HG03354 (cell line): Measurements from ENCODE around the gene HS6ST3.
"Not testable (repeated sequence)": the region's sequence is repeated elsewhere in the genome, so short reads cannot be mapped to it uniquely, and the experiment has no call there.

ENCODE experiments used
- ATAC-seq: cut with Tn5 transposase; IDR thresholded peaks from one replicate; pipeline ENCODE4 v1.9.1; 2021; ENCODE audit warnings: mild to moderate bottlenecking; ENCODE audit not compliant: unreplicated experiment, poor library complexity, severe bottlenecking

HS6ST3 gene

DNA sequence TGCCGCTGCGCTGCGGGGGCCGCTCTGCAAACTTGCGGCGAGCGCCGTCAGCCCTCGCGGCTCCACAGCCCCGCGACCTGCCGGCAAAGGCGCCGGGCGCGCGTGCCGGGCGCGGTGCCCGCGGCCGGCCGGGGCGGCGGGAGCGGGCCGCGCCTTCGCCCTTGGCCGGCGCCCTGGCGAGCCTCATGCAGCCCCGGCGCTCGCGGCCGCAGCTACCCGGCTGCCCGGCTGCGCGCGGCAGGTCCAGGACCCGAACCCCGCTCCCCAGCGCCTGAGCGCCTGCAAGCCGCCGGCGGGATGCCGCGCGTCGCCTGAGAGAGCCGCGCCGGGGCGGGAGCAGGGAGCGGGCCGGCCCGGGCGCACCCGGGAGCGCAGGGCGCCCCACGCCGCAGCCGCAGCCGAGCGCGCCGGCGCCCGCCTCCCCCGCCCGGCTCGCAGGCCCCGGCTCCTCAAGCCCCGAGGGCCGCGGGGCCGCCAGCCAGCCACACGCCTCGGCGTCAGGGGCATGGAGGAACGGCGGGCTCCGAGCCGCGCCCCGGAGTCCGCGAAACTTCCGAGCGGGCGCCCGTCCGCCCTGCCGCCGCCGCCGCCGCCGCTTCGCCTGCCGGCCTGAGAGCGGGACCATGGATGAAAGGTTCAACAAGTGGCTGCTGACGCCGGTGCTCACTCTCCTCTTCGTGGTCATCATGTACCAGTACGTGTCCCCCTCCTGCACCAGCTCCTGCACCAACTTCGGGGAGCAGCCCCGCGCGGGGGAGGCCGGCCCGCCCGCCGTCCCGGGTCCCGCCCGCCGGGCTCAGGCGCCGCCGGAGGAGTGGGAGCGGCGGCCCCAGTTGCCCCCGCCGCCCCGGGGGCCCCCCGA is 564 bp downstream of the HS6ST3 start:
- peak; percentile 49 for ATAC-seq

DNA sequence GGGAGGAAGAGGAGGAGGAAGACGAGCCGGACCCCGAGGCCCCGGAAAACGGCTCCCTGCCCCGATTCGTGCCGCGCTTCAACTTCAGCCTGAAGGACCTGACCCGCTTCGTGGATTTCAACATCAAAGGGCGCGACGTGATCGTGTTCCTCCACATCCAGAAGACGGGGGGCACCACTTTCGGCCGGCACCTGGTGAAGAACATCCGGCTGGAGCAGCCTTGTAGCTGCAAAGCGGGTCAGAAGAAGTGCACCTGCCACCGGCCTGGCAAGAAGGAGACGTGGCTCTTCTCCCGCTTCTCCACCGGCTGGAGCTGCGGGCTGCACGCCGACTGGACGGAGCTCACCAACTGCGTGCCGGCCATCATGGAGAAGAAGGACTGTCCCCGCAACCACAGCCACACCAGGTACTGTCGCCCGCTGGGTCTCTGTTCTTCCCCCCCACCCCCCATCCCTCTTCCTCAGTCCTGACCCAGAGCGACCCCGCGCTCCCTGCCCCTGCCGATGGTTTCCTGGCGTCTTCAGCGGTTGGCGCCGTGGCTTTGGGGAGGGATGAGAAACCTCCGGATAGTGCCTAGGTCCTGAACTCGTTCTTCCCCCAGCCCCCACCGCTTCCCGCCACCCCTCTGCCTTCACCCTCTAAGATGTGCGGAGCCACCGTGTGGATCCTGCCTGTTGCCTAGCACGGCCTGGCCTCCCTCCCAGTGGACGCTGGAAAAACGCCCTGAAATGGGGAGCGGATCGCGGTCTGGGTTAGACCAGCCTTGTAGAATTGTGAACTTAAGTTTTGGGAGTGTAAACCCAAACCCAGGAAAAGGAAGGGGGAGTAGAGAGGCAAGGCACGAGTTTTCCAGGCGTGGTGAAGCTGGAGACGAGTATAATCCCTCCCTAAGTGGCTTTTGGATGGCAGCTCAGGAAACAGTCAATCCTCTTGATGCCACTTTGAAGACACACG is 1.5 kb downstream of the HS6ST3 start:
- peak; percentile 12 for ATAC-seq

DNA sequence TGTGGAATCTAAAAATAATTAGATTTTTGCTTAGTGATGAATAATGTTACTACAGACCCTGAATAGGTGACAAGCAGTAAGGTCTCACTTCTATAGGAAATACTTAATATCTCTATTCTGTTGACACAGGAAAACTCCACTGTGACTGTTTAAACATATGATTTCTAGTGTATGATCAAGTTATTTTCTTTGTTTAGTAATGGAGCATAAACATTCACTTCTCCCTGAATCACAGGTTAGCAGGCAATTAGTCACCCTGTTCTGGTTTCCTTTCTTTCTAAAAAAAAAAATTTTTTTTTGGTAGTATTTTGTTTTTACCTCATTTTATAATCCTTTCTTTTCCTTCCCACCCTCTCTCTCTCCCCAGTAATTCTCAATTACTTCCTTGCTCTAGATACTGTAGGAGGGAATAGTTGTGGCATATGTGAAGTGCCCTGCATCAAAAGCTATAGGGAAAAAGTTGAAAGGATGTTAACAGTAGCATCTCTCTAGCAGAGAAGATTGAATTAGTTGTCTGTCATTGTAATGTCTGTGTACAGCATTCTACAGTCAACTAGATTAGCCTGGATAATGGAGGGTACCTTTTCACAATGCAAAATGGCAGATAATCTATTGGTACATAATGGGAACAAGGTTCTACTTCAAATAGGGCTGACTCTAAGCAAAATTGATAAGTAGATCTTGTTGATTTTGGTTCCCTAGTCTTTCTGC is 3.5 kb downstream of the HS6ST3 start:
- ATAC-seq: no peak

DNA sequence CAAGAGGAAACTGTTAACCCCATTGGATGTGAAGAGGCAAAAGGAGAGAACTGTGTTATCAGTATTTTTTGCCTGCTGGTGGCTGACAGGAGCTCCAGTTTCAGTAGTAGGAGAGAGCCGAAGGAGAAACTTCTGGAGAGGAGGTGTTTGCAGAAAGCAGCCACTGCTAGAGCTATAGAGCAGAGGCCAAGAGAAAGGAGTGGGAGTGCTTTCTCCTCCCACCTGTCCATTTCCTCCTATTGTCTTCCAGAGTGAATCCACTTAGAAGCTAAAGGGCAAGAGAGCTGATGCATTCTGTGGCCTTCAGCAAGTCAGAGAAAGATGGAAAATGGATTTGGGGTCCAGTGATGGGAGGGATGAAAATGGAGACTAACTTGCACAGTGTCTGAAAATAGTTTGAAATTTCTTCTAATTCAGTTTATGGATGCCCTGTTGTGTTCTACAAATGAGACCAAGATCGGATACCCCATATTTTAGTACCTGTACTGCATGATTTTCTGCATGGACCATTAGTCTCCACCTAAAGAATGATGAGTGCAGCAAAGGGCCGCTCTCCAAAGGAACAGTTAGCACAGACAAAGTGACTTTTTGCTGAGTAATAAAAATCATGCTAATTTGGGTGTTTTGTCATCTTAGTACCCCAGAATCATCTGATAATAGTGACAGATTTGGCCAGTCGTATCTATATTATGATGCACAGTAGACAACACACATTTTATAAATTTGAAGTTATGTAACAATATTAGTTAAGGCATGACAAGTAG is 10.7 kb downstream of the HS6ST3 start:
- no peak for ATAC-seq

DNA sequence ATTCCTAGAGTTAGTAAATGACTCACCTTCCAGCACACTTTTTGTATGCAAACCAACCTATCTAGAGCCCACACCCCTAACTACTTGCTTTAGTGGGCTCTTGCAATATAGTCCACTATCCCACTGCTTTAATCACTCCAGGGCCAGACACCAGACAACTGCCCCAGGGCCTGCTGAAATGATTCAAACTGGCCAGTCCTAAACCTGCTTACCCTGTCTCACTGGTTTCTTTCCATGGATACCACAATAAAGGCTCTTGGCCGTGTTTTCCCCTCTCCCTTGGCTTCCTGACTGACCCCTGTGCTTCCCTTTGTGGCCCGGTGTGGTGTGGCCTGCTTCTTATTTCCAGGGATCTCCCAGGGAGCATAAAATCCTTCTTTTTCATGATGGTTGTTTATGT is 14.6 kb downstream of the HS6ST3 start:
- no peak for ATAC-seq

DNA sequence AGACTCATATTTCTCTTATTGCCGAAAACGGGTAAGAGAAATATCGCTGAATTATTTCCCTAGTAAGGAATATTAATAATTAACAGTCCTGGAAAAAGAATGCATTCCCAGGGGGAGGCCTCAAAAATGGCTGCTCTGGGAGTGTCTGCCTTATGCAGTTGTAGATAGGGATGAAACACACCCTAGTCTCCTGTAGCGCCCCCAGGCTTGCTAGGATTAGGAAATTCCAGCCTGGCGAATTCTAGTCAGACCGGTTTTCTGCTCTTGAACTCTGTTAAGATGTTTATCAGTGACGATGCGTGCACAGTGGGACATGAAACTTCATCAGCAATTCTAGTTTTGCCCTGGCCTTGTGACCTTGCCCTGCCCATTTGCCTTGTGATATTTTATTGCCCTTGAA is 18.2 kb downstream of the HS6ST3 start:
- not testable (repeated sequence) for ATAC-seq

DNA sequence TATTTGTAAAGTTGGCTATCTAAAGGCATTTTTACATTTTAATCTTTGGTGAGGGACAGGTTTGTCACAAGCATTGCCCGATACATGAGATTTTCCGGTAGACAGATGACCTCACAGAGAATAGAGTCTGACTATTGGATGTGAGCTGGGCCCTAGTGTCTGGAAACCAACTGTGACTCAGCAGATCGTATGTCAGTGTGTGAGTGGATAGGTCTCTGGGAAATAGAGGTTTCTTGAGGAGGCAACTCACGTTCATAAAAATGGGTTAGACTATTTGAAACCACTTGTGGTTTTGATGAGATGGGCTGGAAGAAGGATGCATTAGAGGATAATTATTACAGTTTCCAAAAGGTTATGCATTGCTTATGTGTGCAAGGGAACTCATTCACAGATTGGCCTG is 19.2 kb downstream of the HS6ST3 start:
- ATAC-seq: no peak

DNA sequence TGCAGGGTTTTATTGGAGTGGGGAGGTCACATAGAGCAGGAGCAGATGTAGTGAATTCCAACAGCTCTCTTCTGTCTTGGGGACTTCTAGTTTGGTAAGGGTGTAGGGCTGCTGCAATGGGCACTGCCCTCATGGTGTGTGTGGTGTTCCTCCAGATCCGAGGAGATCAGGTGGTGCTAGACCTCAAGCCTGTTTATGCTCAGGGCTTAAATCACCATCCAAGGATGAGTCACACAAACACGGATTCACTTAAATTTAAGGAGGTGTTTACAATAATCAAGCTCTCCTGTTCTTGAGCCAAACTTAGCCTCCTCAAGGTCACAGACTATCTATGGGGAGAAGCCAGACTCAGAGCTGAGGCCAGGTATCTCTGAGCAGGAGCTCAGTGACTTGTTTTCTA is 23.0 kb downstream of the HS6ST3 start:
- no peak for ATAC-seq

DNA sequence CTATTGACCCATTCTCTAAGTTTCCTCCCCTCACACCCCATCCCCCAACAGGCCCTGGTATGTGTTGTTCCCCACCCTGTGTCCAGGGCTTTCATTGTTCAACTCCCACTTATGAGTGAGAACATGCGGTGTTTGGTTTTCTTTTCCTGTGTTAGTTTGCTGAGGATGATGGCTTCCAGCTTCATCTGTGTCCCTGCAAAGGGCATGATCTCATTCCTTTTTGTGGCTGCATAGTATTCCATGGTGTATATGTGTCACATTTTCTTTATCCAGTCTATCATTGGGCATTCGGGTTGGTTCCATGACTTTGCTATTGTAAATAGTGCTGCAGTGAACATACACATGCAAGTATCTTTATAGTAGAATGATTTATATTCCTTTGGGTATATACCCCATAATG is 25.5 kb downstream of the HS6ST3 start:
- not testable (repeated sequence) for ATAC-seq

DNA sequence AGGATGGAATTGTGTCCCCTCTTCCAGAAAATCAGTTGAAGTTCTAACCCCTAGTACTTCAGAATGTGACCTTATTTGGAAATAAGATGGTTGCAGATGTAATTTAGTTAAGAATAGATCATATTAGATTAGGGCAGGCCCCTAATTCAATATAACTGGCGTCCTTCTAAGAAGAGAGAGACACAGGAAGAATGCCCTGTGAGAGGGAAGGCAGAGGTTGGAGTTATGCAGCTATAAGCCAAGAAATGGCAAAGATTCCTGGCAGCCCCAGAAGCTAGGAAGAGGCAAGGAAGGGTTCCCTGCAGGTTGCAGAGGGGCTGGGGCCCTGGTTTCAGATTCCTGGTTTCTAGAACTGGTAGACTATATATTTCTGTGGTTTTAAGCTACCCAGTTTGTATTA is 30.0 kb downstream of the HS6ST3 start:
- ATAC-seq: no peak

DNA sequence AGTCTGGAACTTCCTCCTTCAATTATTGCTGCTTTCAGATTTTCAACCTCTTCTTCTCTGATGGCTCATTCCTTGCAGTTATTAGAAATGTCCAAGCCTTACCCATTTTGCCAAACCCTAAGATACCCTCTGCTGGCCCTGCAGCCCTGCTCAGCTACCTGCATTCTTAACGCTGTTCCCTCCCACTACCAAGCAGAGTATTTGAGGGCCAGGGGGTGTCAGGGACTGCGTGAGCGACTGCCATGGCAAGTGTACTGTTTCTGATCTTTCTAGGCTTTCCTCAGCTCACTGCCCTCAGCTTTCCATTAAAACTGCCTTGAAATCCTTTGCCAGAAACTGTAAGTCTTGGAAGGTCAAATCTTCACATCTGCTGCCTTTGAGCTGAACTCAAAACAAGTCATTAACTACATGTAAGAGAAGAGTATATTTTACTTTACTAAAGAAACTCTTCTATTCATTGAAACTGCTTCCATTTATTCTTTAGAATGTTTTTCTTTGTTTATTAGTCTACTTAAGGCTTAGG is 41.0 kb downstream of the HS6ST3 start:
- ATAC-seq: no peak

DNA sequence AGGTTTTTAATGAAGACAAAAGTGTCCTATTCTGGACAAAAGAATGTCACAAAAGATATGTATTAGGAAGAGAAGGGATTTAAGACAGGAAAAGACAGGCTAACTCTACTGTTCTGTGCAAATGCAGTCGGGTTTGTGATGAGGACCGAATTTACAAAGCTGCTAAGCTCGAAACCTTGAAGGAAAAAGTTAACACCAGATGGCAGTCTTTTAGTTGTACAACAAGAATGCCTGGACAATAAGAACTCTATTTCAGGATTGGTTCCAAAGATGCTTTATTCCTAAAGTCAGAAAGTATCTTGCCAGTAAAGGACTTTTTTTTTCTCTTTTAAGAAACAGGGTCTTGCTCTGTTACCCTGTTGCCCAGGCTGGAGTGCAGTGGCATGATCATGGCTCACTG is 51.1 kb downstream of the HS6ST3 start:
- ATAC-seq: no peak

DNA sequence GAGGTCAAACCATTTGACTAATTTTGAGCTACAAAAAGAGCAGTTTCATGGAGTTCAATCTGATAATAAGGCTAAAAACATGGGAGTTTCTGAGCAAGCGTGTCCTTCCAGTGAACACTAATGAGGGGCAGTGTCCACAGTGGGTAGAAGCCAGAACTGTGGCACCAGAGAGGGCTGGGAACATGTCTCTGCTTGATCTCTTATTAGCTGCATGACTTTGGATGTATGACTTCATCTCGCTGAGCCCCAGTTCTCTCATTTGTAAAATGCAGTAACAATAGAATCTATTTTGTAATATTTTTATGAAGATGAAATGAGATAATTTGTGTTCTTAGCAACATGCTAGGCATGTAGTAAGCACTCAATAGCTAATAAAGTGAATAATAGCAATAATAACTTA is 69.8 kb downstream of the HS6ST3 start:
- no peak for ATAC-seq

DNA sequence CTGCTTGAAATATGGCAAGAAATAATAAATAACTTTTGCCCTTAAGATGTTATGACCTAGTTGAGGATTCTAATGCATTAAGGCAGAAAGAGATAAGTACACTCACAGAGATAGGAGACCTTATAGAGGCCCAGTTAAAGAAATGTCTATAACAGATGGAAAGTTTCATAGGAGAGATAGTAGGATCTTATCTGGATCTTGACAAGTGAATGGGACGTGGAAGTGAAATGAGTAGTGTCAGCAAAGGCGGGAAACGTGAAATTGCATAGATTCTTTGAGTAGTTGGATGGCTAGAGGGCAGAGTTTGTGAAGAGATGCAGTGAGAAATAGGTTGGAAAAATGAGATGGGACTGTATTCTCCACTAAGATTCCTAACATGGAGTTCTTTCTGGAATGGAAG is 71.2 kb downstream of the HS6ST3 start:
- no peak for ATAC-seq

DNA sequence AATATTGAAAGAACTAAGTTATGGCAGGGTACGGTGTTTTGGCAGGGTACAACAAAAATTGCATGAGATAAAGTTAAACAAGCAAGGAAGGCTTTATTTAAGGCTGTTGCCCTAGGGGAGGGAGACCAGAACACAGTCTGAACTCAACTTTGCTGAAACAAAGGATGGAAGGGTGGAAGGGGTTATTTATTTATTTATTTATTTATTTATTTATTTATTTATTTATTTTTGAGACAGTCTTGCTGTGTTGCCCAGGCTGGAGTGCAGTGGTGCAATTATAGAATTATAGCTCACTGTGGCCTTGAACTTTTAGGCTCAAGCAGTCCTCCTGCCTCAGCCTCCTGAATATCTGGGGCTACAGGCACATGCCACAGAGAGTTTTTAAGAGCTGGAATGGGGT is 75.9 kb downstream of the HS6ST3 start:
- ATAC-seq: no peak

DNA sequence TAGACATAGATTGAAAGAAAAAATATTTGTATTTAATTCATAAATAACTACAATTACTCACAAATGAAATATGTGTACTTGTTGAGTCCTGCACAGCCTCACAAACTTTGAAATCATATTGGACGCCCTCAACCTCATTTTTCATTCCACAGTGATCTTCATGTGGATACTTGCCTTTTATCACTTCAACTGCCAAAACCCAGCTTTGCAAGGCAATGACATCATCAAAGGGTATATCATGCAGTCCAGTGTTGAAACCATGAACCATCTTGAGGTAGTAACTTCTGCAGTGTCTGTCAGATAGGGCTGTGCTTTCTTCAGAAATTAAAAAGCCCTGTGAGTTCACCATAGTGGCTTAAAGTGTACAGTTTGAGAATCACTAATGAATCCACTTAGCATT is 82.2 kb downstream of the HS6ST3 start:
- no peak for ATAC-seq

DNA sequence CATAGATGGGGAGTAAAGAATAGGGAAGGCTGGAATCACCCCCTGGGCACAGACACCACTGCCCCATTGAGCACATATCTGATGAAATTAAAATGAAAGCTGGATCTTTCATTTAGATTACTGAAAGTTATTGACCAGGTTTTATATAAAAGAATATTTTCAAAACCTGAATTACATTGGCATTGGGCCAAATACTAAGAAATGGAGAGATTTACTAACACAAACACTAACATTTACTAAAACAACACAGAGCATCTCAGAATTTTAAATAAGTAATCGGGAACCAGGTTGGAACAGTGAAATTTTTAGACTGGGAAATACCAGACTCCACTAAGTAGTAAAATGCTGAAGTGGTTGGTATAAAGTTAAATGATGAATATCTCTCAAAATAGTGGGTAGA is 88.9 kb downstream of the HS6ST3 start:
- ATAC-seq: no peak

DNA sequence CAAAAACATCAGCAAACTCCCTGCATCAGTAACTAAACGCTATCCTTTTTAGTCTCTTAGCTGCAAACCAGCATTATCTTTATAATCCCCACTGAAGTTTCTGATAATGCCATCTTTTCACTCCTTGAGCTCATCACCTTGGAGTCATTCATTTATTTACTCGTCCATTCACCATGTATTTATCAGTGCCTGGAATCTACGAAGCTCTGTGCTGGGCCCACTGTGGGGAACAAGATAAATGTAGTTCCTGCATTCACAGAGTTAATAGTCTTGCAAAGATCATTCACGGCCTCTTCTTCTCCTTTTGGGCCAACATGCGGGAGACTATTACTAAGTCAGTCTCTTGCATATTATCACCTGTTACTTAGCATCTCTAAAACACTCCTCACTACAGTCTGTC is 89.4 kb downstream of the HS6ST3 start:
- no peak for ATAC-seq

DNA sequence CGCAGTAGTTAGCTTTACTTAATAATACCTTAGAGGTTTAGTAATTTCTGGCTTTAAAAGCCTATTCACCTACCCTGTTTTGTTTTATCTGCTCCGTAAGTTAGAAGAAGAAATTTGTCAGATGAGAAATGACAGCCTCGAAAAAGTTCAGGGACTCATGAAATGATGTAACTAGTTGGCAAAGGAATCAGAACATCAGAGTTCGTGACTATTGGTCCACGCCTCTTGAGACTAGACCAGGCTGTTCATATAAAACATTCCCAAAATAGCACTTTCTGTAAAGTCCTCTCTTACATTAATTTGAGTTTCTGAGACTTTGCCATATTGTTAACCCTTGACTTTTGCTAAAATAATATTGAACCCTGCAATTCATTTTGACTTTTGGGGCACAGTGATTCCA is 92.0 kb downstream of the HS6ST3 start:
- no peak for ATAC-seq
